Esophagus muscularis mucosa (tissue), 4 donors: ENCODE measurements around the gene ANKS1A. TPM values are rescaled to one million over a fixed set of nuclear protein-coding genes. Genes with fewer than 3 reads are reported as not detected.
A peak's percentile ranks its signal among the peaks of the same experiment; 100 is the strongest.

Source experiments
- DNase-seq: peaks from one replicate; pipeline ENCODE4 v3.0.0-alpha.2; 2017; ENCODE audit errors: extremely low spot score
- H3K27ac ChIP-seq, 4 donors: fragments of 200-600 bp; sonication (generic); replicated peaks in 1 of 4; 1 replicate in 3 of 4; 2 replicates in 1 of 4; pipeline ENCODE4 v1.5.1; 2016 to 2019; ENCODE audit warnings: mild to moderate bottlenecking in 1 of 4
- H3K27me3 ChIP-seq, 4 donors: fragments of 200-600 bp; sonication (generic); one replicate each; pipeline versions ENCODE4 v1.5.1 to v1.6.0; 2016 to 2019
- H3K36me3 ChIP-seq, 4 donors: fragments of 200-600 bp; sonication (generic); one replicate each; pipeline ENCODE4 v1.5.1; 2016 to 2019
- H3K4me1 ChIP-seq, 4 donors: fragments of 200-600 bp; sonication (generic); one replicate each; pipeline ENCODE4 v1.5.1; 2016 to 2019
- H3K4me3 ChIP-seq, 4 donors: fragments of 200-600 bp; sonication (generic); 1 replicate in 2 of 4; 2 replicates in 2 of 4; pipeline ENCODE4 v1.5.1; 2016 to 2019; ENCODE audit warnings: mild to moderate bottlenecking in 4 of 4, moderate library complexity in 1 of 4
- H3K9me3 ChIP-seq, 4 donors: fragments of 200-600 bp; sonication (generic); 1 replicate in 3 of 4; 2 replicates in 1 of 4; pipeline ENCODE4 v1.5.1; 2016 to 2019
- CTCF ChIP-seq, 3 experiments: fragments of 200-600 bp in 2 of 3; fragments of 450-650 bp in 1 of 3; sonication (generic) in 2 of 3; IDR thresholded peaks; one replicate each; pipeline ENCODE4 v1.5.1; 2017 to 2019; ENCODE audit warnings: antibody characterized with exemption in 3 of 3, mild to moderate bottlenecking in 2 of 3, moderate library complexity in 1 of 3
- EP300 ChIP-seq: sonication (generic); formaldehyde crosslinking; IDR thresholded peaks from one replicate; pipeline ENCODE4 v1.6.1; 2017; ENCODE audit warnings: antibody characterized with exemption
- POLR2A ChIP-seq: fragments of 450-650 bp; IDR thresholded peaks from one replicate; pipeline ENCODE4 v1.6.1; 2017; ENCODE audit warnings: antibody characterized with exemption, moderate library complexity, mild to moderate bottlenecking, low read depth
- POLR2AphosphoS5 ChIP-seq, 2 donors: sonication (generic); formaldehyde crosslinking; IDR thresholded peaks; one replicate each; pipeline ENCODE4 v1.6.1; 2017; ENCODE audit warnings: antibody characterized with exemption in 2 of 2
- WGBS: methylation state at CpG from one replicate; pipeline ENCODE4 v1.1.5; 2018; 5-methylcytosine and 5-hydroxymethylcytosine counted together
- intact Hi-C: fragments of 100-400 bp; cut with DNase I; formaldehyde crosslinking; loops from one replicate; pipeline ENCODE4 v1.15.1; 2023
- total RNA-seq, 4 donors: library from RNA; depleted of rRNA; stranded (reverse); fragments of >200 nt; gene quantifications; one replicate each; pipeline versions ENCODE4 v1.1.0 to v1.2.1, GENCODE V29; 2016

ANKS1A gene
- total RNA-seq, 4 donors from 2014 or later = 68.3 to 132 (median 98.7) TPM

GRCh38 chr6:35063701-35064280 is 174.7 kb downstream of the ANKS1A start:
- intact Hi-C loops = no loop called here
- H3K9me3 ChIP-seq = no peaks in the 10 kb centered on the region
- H3K36me3 ChIP-seq = peaks cover 49 to 94% (median 86%) of the 10 kb centered on the region in 4 donors
- no peaks in the 10 kb centered on the region for H3K27me3 ChIP-seq
- DNase-seq = no peak
- TF ChIP-seq CTCF (IDR thresholded peaks at IDR 0.05) = no peak
- TF ChIP-seq EP300 = no peak
- no peak for TF ChIP-seq POLR2A
- TF ChIP-seq POLR2AphosphoS5 (IDR thresholded peaks at IDR 0.05) = no peak
- H3K4me3 ChIP-seq = no peak overlapping the region
- peak overlapping the region; percentile 72 to 92 (median 88) for H3K27ac ChIP-seq
- 59% methylated on average over 11 of the region's 11 CpGs for WGBS
- peaks cover 44 to 100% (median 94%) of the 10 kb centered on the region in 4 donors for H3K4me1 ChIP-seq

- 49% methylated on average over 7 of the region's 8 CpGs for WGBS
- Histone ChIP-seq H3K27me3 (no peaks in the 10 kb centered on the region), H3K4me3 (no peak overlapping the region), H3K36me3 (peaks cover 49 to 94% (median 86%) of the 10 kb centered on the region in 4 donors), H3K9me3 (no peaks in the 10 kb centered on the region), H3K27ac (peak overlapping the region; percentile 72 to 92 (median 88)), H3K4me1 (peaks cover 40 to 100% (median 93%) of the 10 kb centered on the region in 4 donors)
- no peak for DNase-seq
- intact Hi-C loops = no loop called here
- TF ChIP-seq POLR2A = no peak
- no peak for TF ChIP-seq EP300
- no peak for TF ChIP-seq POLR2AphosphoS5 (IDR thresholded peaks at IDR 0.05)
- TF ChIP-seq CTCF (IDR thresholded peaks at IDR 0.05) = no peak
Measured at GRCh38 chr6:35064290-35064689, 175.2 kb downstream of the ANKS1A start.

GRCh38 chr6:35064757-35065440 is 175.8 kb downstream of the ANKS1A start:
- no peak for DNase-seq
- no peaks in the 10 kb centered on the region for H3K9me3 ChIP-seq
- intact Hi-C loops = no loop called here
- H3K27ac ChIP-seq = peak overlapping the region; percentile 72 to 92 (median 88)
- no peak overlapping the region for H3K4me3 ChIP-seq
- H3K36me3 ChIP-seq = peaks cover 49 to 92% (median 83%) of the 10 kb centered on the region in 4 donors
- WGBS = 50% methylated on average over 8 of the region's 8 CpGs
- H3K27me3 ChIP-seq = no peaks in the 10 kb centered on the region
- peaks cover 36 to 97% (median 91%) of the 10 kb centered on the region in 4 donors for H3K4me1 ChIP-seq
- TF ChIP-seq CTCF (IDR thresholded peaks at IDR 0.05) (peak in 1 of 3 experiments; percentile 17), POLR2AphosphoS5 (IDR thresholded peaks at IDR 0.05) (no peak)

- H3K27ac ChIP-seq = peak overlapping the region; percentile 72 to 92 (median 88)
- intact Hi-C loops = no loop called here
- peaks cover 44 to 92% (median 80%) of the 10 kb centered on the region in 4 donors for H3K36me3 ChIP-seq
- no peak for TF ChIP-seq CTCF (IDR thresholded peaks at IDR 0.05)
- TF ChIP-seq POLR2AphosphoS5 (IDR thresholded peaks at IDR 0.05) = no peak
- TF ChIP-seq EP300 = no peak
- no peak for DNase-seq
- no peak overlapping the region for H3K4me3 ChIP-seq
- H3K9me3 ChIP-seq = no peaks in the 10 kb centered on the region
- WGBS = 27% methylated on average over 3 of the region's 9 CpGs
- no peaks in the 10 kb centered on the region for H3K27me3 ChIP-seq
- peaks cover 36 to 93% (median 88%) of the 10 kb centered on the region in 4 donors for H3K4me1 ChIP-seq
Measured at GRCh38 chr6:35065441-35065800, 176.4 kb downstream of the ANKS1A start.
